Thymus (tissue), 11 donors: ENCODE measurements around the gene MED27. TPM values are rescaled to one million over a fixed set of nuclear protein-coding genes. Genes with fewer than 3 reads are reported as not detected.

Experiments used
- DNase-seq, 9 donors: peaks; one replicate each; pipeline ENCODE4 v3.0.0-alpha.2; 2013; ENCODE audit warnings: low spot score in 9 of 9, low read depth in 6 of 9, missing footprints in 1 of 9
- H3K27ac ChIP-seq, 2 donors: one replicate each; pipeline ENCODE4 v1.5.1; 2013; ENCODE audit warnings: control low read depth in 1 of 2, low read depth in 1 of 2, low read length in 1 of 2, mild to moderate bottlenecking in 1 of 2, moderate library complexity in 1 of 2
- H3K27me3 ChIP-seq, 2 donors: one replicate each; pipeline ENCODE4 v1.5.1; 2013; ENCODE audit warnings: low read length in 1 of 2; ENCODE audit not compliant: control insufficient read depth in 2 of 2, insufficient read depth in 1 of 2
- H3K36me3 ChIP-seq, 2 donors: one replicate each; pipeline ENCODE4 v1.5.1; 2013; ENCODE audit warnings: low read length in 1 of 2, mild to moderate bottlenecking in 1 of 2, moderate library complexity in 1 of 2; ENCODE audit not compliant: control insufficient read depth in 2 of 2, insufficient read depth in 2 of 2
- H3K4me1 ChIP-seq, 2 donors: one replicate each; pipeline ENCODE4 v1.5.1; 2013; ENCODE audit warnings: low read length in 2 of 2; ENCODE audit not compliant: control insufficient read depth in 2 of 2, insufficient read depth in 2 of 2
- H3K4me3 ChIP-seq, 2 donors: one replicate each; pipeline ENCODE4 v1.5.1; 2013; ENCODE audit warnings: low read length in 2 of 2, control low read depth in 1 of 2, mild to moderate bottlenecking in 1 of 2
- H3K9me3 ChIP-seq, 2 donors: one replicate each; pipeline ENCODE4 v1.5.1; 2013; ENCODE audit warnings: low read length in 1 of 2, mild to moderate bottlenecking in 1 of 2; ENCODE audit not compliant: control insufficient read depth in 2 of 2, insufficient read depth in 1 of 2
- WGBS: extraction: QIAGEN DNeasy Blood & Tissue Kit; methylation state at CpG from one replicate; pipeline ENCODE4 v1.1.7; 2013; 5-methylcytosine and 5-hydroxymethylcytosine counted together
- polyA plus RNA-seq: library from polyadenylated mRNA; stranded (reverse); fragments of 200-250 nt; gene quantifications from one replicate; pipeline ENCODE4 v1.2.3, GENCODE V29; 2013
- total RNA-seq: library from RNA; stranded (reverse); fragments of 120-200 nt; gene quantifications from one replicate; pipeline ENCODE4 v1.2.4, GENCODE V29; 2013
- donor health status: healthy.

Gene MED27
- total and polyA plus RNA-seq, 2 donors, result 27.2 to 31.0 TPM

DNA sequence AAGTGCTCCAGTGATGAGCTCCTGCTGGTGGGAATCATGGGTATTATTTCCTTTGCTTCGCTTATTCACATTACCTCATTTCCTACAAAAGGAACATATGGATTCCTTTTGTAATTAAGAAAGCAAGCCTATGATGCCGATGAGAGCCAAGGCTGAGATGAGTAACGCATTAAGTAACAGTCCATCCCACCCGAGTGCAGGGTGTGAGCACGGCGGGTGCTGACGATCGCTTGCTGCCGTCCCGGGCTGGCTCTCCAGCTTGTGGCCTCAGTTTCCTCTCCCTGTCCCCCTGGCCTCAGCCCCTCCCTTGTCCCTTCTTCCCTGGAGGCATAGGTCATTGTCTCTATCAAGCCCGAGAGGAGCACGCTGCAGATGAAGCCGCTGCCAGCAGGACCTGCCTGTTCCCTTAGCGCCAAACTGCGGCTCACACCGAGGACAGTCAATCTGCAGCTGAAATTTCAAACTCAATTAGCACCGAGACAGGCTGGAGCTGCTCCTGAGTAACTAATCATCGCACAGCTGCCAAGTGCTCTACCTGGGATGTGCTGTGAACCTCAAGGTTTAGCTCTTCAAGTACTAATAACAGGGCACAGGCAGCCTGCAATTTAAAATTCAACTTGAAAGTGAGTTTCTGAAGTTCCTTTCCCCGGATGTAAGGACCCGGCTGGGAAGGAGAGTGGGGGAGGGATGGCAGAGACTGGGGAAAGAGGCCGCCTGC is 224.6 kb downstream of the MED27 start:
- peaks cover 0 to 2% of the 10 kb centered on the region in 2 donors for H3K27me3 ChIP-seq
- WGBS, result 87% methylated on average over 21 of the region's 21 CpGs
- no peaks in the 10 kb centered on the region for H3K9me3 ChIP-seq
- H3K4me3 ChIP-seq, result no peak overlapping the region
- H3K36me3 ChIP-seq, result peaks cover 4 to 8% of the 10 kb centered on the region in 2 donors
- H3K4me1 ChIP-seq, result peaks cover 0 to 4% of the 10 kb centered on the region in 2 donors
- DNase-seq, result no peak
- no peak overlapping the region for H3K27ac ChIP-seq

- H3K27ac ChIP-seq, result no peak overlapping the region
- H3K4me1 ChIP-seq, result peaks cover 0 to 4% of the 10 kb centered on the region in 2 donors
- WGBS, result 65% methylated on average over 8 of the region's 8 CpGs
- DNase-seq, result no peak
- peaks cover 0 to 2% of the 10 kb centered on the region in 2 donors for H3K27me3 ChIP-seq
- H3K4me3 ChIP-seq, result no peak overlapping the region
- no peaks in the 10 kb centered on the region for H3K9me3 ChIP-seq
- peaks cover 1 to 2% of the 10 kb centered on the region in 2 donors for H3K36me3 ChIP-seq
Observed at GRCh38 chr9:131854334-131854733, 225.3 kb downstream of the MED27 start.

GRCh38 chr9:131853434-131853833 is 226.2 kb downstream of the MED27 start:
- WGBS, result 83% methylated on average over 7 of the region's 7 CpGs
- no peaks in the 10 kb centered on the region for H3K9me3 ChIP-seq
- no peaks in the 10 kb centered on the region for H3K36me3 ChIP-seq
- no peak overlapping the region for H3K4me3 ChIP-seq
- no peak overlapping the region for H3K27ac ChIP-seq
- no peak for DNase-seq
- H3K4me1 ChIP-seq, result peaks cover 0 to 4% of the 10 kb centered on the region in 2 donors
- H3K27me3 ChIP-seq, result peaks cover 0 to 2% of the 10 kb centered on the region in 2 donors

- no peaks in the 10 kb centered on the region for H3K36me3 ChIP-seq
- H3K27ac ChIP-seq, result no peak overlapping the region
- H3K9me3 ChIP-seq, result no peaks in the 10 kb centered on the region
- H3K4me3 ChIP-seq, result no peak overlapping the region
- peaks cover 0 to 2% of the 10 kb centered on the region in 2 donors for H3K27me3 ChIP-seq
- 51% methylated on average over 7 of the region's 7 CpGs for WGBS
- peaks cover 0 to 4% of the 10 kb centered on the region in 2 donors for H3K4me1 ChIP-seq
- DNase-seq, result no peak
Observed at GRCh38 chr9:131851414-131851813, 228.3 kb downstream of the MED27 start.

DNA sequence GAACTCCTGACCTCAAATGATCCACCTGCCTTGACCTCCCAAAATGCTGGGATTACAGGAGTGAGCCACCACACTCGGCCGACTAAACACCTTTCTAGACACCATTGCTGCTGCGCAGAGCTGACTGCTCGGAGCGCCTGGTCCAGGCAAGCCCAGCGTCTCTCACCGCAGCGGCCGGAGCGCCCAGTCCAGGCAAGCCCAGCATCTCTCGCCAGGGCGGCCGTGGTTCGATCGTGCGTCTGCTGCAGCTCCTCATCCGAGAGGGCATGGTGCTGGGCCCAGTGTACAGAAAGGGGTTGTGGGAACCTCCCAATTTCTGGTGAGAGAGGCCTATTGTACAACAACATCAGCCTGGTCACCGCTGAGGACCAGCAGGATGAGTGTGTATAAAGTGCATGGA is 230.3 kb downstream of the MED27 start:
- Histone ChIP-seq H3K36me3 (no peaks in the 10 kb centered on the region), H3K4me3 (no peak overlapping the region), H3K4me1 (no peaks in the 10 kb centered on the region), H3K27me3 (no peaks in the 10 kb centered on the region), H3K9me3 (no peaks in the 10 kb centered on the region), H3K27ac (no peak overlapping the region)
- no peak for DNase-seq
- 95% methylated on average over 18 of the region's 18 CpGs for WGBS

- no peak for DNase-seq
- no peaks in the 10 kb centered on the region for H3K27me3 ChIP-seq
- no peak overlapping the region for H3K4me3 ChIP-seq
- H3K4me1 ChIP-seq, result no peaks in the 10 kb centered on the region
- H3K36me3 ChIP-seq, result no peaks in the 10 kb centered on the region
- H3K27ac ChIP-seq, result no peak overlapping the region
- WGBS, result 89% methylated on average over 35 of the region's 35 CpGs
- no peaks in the 10 kb centered on the region for H3K9me3 ChIP-seq
Observed at GRCh38 chr9:131848570-131849160, 231.0 kb downstream of the MED27 start.

- H3K27ac ChIP-seq, result no peak overlapping the region
- 93% methylated on average over 18 of the region's 18 CpGs for WGBS
- DNase-seq, result no peak
Observed at GRCh38 chr9:131847665-131848354, 231.9 kb downstream of the MED27 start.

DNA sequence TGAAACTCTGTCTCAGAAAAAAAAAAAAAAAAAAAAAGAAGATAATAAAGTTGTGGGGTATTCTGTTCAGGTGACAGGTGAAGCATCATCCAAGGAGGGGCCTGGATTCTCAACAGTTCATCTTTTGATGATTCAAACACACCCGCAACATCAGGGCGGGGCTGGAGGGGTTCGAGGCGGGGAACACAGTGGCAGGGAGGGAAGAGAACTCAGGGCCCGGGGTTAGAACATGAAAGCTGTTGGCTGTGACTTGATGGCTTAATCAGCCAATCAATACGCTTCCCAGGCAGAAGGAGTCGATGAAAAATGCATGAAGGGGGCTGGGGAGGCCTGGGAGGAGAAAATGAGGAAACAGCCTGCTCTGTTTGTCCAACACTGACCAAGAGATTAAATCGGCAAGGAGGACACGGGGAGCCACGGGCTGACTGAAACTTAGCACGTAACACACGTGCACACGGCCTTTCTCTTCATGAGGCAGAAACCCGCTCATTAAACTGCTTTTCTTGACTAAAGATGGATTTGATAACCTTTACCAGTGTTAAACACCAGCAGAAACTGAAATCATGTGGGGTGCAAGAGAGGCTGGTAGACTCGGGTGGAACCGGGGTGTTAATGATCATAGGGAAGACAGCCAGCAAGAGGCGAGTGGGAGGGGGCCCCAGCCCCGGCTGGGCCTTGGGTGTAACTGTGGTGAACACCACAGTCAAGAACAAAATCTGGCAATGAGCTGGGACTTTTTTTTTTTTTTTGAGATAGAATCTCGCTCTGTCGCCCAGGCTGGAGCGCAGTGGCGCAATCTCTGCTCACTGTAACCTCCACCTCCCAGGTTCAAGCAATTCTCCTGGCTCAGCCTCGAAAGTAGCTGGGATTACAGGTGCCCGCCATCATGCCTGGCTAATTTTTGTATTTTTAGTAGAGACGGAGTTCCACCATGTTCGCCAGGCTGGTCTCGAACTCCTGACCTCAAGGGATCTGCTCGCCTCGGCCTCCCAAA is 234.1 kb downstream of the MED27 start:
- Histone ChIP-seq H3K36me3 (no peaks in the 10 kb centered on the region), H3K27ac (no peak overlapping the region), H3K4me3 (no peak overlapping the region), H3K27me3 (no peaks in the 10 kb centered on the region), H3K4me1 (no peaks in the 10 kb centered on the region), H3K9me3 (no peaks in the 10 kb centered on the region)
- WGBS, result 96% methylated on average over 29 of the region's 29 CpGs
- no peak for DNase-seq

More at GRCh38 chr9:131847665-131848354, 231.9 kb downstream of the MED27 start:
- H3K9me3 ChIP-seq, result no peaks in the 10 kb centered on the region
- H3K27me3 ChIP-seq, result no peaks in the 10 kb centered on the region
- H3K4me1 ChIP-seq, result no peaks in the 10 kb centered on the region
- H3K4me3 ChIP-seq, result no peak overlapping the region
- H3K36me3 ChIP-seq, result no peaks in the 10 kb centered on the region
